Measurements from ENCODE around the gene ALDH3B1. TPM values are rescaled to one million over a fixed set of nuclear protein-coding genes. Genes with fewer than 3 reads are reported as not detected.
A peak's percentile ranks its signal among the peaks of the same experiment; 100 is the strongest.

ALDH3B1 gene
- total RNA-seq, 1 donor from 2014 or later, result 6.5 TPM

DNA sequence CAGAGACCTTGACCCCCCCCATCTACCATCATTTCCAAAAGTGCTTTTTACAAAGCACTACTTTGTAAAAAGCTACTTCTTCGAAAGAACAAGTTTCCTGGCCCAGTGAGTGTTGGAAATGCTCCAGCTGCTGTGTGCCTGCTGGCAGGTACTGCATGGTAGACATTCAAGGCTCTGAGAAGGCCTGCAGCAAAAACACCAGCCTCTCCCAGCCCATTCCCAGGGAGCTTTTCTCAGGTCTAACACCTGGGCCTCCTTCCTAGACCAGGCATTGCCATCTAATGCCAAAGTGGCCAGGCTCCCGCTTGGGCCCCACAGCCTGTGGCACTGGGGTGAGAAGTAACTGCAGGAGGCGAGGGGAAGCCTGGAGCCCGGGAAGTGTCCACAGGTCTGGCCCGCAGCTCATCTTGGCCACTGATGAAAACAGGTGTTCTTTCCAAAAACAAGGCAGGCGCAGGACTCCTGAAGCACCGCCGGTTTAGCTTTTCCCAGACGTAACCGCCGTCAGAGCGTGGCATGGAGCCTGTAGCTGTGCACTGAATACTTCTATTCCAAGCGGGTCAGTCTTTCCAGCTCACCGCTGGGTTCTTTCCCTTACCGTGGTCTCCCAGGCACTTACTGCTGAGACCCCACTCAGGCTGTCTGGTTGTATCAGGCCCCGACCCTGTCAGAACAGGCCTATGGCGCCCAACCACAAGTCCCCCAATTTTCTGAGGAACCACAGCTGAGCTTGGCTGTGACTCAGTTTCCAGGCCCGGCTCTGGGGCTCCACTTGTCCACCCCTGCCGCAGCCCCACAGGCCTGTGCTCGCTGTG lies 27.5 kb downstream of the ALDH3B1 start:
- TF ChIP-seq, protein P1, sequence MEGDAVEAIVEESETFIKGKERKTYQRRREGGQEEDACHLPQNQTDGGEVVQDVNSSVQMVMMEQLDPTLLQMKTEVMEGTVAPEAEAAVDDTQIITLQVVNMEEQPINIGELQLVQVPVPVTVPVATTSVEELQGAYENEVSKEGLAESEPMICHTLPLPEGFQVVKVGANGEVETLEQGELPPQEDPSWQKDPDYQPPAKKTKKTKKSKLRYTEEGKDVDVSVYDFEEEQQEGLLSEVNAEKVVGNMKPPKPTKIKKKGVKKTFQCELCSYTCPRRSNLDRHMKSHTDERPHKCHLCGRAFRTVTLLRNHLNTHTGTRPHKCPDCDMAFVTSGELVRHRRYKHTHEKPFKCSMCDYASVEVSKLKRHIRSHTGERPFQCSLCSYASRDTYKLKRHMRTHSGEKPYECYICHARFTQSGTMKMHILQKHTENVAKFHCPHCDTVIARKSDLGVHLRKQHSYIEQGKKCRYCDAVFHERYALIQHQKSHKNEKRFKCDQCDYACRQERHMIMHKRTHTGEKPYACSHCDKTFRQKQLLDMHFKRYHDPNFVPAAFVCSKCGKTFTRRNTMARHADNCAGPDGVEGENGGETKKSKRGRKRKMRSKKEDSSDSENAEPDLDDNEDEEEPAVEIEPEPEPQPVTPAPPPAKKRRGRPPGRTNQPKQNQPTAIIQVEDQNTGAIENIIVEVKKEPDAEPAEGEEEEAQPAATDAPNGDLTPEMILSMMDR (IDR thresholded peaks at IDR 0.05), result no peak
- Mint-ChIP-seq H3K27ac (ENCODE audit: unreplicated experiment) (peak overlapping the region; percentile 65), H3K9me3 (ENCODE audit: unreplicated experiment) (no peaks in the 10 kb centered on the region), H3K4me1 (ENCODE audit: unreplicated experiment) (peaks cover 32% of the 10 kb centered on the region), H3K27me3 (ENCODE audit: unreplicated experiment) (no peaks in the 10 kb centered on the region), H3K36me3 (ENCODE audit: unreplicated experiment) (peaks cover 2% of the 10 kb centered on the region), H3K4me3 (ENCODE audit: unreplicated experiment) (no peak overlapping the region)
- no peak for DNase-seq (ENCODE audit: extremely low spot score, unreplicated experiment)

DNA sequence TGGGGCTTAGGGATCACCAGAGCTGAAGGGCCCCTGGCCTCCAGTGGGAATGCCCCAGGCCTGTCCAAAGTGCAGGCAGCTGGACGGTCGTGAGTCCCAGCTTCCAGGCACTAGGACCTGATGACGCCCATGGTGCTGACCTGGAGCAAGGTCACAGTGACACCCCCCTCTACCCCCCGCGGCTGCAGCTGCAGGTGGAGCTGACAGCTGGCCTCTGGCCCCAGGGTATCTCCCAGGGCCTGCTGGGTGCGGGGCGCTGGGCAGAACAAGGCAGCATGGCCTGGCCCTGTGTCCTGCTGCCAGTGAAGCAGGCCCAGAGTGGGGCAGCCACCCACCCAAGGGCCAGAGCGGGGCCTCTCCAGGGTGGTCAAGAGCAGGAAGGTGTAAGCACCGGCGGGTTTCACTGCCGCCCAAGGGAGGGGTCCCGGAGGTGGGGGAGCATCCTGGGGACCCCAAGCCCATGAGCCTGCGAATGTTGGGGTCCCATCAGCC lies 28.1 kb downstream of the ALDH3B1 start:
- peak overlapping the region; percentile 65 for H3K4me3 Mint-ChIP-seq (ENCODE audit: unreplicated experiment)
- H3K27me3 Mint-ChIP-seq (ENCODE audit: unreplicated experiment), result no peaks in the 10 kb centered on the region
- peaks cover 2% of the 10 kb centered on the region for H3K36me3 Mint-ChIP-seq (ENCODE audit: unreplicated experiment)
- no peak for DNase-seq (ENCODE audit: extremely low spot score, unreplicated experiment)
- TF ChIP-seq, protein P1 (IDR thresholded peaks at IDR 0.05), result no peak
- peak overlapping the region; percentile 63 for H3K27ac Mint-ChIP-seq (ENCODE audit: unreplicated experiment)
- H3K9me3 Mint-ChIP-seq (ENCODE audit: unreplicated experiment), result no peaks in the 10 kb centered on the region
- peaks cover 32% of the 10 kb centered on the region for H3K4me1 Mint-ChIP-seq (ENCODE audit: unreplicated experiment)

DNA sequence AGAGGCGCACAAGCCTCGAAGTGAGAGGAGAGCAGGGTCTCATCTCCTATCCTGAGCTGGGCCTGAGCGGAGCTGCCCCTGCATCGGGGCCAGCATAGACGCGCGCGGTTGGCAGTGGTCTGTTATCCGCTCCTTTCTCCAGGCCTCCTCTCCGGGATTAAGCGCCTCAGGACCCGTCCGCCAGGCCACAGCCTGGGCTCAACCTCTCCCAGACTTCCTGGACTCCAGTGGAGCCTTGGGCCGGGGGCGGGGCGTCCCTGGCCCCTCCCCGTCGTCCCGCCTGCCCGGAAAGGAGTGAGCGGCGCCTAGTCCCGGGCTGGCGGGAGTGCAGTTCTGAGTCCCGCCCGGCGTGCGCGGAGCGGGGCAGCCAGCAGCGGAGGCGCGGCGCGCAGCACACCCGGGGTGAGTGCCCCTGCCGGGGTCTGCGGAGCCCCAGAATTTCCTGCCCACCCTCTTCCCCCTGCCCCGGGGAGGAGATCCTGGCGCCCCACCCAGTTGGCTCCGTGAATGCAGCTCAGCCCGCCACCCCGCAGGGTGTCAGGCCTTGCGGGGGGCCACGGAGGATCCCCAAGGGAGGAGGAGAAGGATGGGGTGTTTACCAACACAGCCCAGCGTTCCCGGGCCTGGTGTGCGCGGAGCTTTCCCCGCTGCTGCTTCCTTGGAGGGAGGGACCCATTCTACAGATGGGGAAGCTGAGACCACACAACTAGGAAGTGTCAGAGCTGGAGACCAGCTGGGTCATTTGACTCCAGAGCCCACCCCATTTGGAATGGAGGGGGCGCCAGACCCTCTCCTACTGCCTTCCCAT lies 28.8 kb downstream of the ALDH3B1 start, which contains the start of gene TCIRG1:
Gene TCIRG1 (plus strand): TSS at position 308 of the 808 bp plus-strand sequence. CDS start 2,247 bp downstream, outside the sequence.
- no peak for DNase-seq (ENCODE audit: extremely low spot score, unreplicated experiment)
- peaks cover 2% of the 10 kb centered on the region for H3K36me3 Mint-ChIP-seq (ENCODE audit: unreplicated experiment)
- no peaks in the 10 kb centered on the region for H3K27me3 Mint-ChIP-seq (ENCODE audit: unreplicated experiment)
- peaks cover 35% of the 10 kb centered on the region for H3K4me1 Mint-ChIP-seq (ENCODE audit: unreplicated experiment)
- no peaks in the 10 kb centered on the region for H3K9me3 Mint-ChIP-seq (ENCODE audit: unreplicated experiment)
- TF ChIP-seq, protein P1 (IDR thresholded peaks at IDR 0.05), result no peak
- peak within 1 kb of the TSS; percentile 84 for H3K27ac Mint-ChIP-seq (ENCODE audit: unreplicated experiment)
- peak within 1 kb of the TSS; percentile 72 for H3K4me3 Mint-ChIP-seq (ENCODE audit: unreplicated experiment)

DNA sequence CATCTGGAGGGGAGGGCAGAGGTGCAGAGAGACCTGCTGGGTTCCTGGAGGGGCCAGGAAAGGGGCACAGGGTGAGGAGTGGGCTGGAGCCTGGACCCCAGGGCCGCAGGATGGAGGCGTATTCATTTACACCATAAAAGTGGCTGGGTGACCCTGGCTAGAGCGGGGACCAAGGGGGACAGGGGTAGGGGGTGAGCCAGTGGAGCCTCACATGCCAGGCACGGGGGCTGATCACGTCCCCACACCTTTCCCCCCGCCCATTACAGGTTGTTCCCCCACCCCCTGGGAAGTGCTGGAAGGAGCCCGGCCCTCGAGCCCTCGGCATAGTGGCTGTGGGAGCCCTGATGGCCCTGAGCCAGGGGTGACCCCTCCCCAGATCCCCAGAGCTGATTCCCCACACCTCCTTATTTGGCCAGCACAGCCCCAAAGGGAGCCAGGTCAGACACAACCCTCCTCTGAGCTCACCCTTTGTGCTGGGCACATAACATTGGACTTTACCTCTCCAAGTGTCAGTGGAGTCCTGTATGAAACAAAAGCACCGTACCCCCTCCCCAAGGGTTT lies 29.5 kb downstream of the ALDH3B1 start:
- Mint-ChIP-seq H3K36me3 (ENCODE audit: unreplicated experiment) (peaks cover 2% of the 10 kb centered on the region), H3K4me3 (ENCODE audit: unreplicated experiment) (peak overlapping the region; percentile 72), H3K27ac (ENCODE audit: unreplicated experiment) (peak overlapping the region; percentile 84)

More for the DNA sequence above, 29.5 kb downstream of the ALDH3B1 start:
- DNase-seq (ENCODE audit: extremely low spot score, unreplicated experiment), result no peak
- TF ChIP-seq, protein P1 (IDR thresholded peaks at IDR 0.05), result no peak
- Mint-ChIP-seq H3K9me3 (ENCODE audit: unreplicated experiment) (no peaks in the 10 kb centered on the region), H3K27me3 (ENCODE audit: unreplicated experiment) (no peaks in the 10 kb centered on the region), H3K4me1 (ENCODE audit: unreplicated experiment) (peaks cover 38% of the 10 kb centered on the region)

All from osteocyte (in vitro differentiated cells).